Activated CD4-positive, alpha-beta T cell treated with anti-CD3 and anti-CD28 coated beads for 1 hour (primary cell): ENCODE measurements around the gene ADCK2.
A peak's percentile ranks its signal among the peaks of the same experiment; 100 is the strongest.
"Not testable (repeated sequence)": the region's sequence is repeated elsewhere in the genome, so short reads cannot be mapped to it uniquely, and the experiment has no call there.

Source experiments
- DNase-seq: peaks from one replicate; pipeline ENCODE4 v3.0.0-alpha.2; 2020

Gene ADCK2

DNA sequence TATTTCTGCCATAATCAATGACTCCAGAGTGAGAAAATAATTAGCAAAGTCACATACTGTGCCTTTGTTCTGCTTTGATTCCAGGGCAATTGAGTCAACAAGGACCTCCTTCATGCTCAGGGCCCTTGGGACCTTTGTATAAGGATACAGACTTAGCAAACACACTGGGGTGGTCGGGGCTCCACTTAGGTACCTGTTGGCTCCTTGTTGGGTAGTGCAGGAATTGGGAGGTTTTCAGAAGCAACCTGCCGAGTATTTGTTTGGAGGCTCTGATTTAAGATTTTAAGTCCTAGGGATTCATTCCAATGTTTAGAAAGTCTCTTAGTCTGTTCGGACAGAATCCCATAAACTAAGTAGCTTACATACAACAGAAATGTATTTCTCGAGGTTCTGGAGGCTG, 3.0 kb downstream of the ADCK2 start:
- no peak for DNase-seq

DNA sequence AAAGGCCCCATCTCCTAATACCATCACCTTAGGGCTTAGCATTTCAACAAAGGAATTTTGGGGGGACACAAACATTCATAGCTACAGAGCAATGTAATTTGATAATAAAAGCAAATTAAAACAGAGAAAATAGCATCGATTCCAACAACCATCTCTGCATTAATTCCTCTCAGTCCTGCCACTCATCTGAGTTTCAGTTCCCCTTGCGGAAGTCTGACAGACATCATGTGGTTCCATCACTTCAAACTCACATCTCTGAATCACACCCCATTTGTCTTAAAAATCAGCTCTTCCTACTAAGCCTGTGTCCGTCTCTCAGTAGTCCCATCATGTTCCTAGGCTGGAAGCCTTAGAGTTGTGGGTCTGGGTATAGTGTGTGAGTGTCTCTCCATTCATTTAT, 3.6 kb downstream of the ADCK2 start:
- DNase-seq = no peak

DNA sequence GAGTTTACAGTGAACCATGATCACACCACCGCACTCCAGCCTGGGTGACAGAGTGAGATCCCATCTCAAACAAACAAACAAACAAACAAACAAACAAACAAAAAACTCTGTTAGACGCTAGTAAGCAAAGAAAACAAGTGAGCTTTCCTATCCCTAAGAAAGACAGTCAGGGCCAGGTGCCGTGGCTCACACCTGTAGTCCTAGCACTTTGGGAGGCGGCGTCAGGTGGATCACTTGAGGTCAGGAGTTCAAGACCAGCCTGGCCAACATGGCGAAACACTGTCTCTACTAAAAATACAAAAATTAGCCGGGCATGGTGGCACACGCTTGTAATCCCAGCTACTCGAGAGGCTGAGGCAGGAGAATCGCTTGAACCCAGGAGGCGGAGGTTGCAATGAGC, 4.2 kb downstream of the ADCK2 start:
- not testable (repeated sequence) for DNase-seq

DNA sequence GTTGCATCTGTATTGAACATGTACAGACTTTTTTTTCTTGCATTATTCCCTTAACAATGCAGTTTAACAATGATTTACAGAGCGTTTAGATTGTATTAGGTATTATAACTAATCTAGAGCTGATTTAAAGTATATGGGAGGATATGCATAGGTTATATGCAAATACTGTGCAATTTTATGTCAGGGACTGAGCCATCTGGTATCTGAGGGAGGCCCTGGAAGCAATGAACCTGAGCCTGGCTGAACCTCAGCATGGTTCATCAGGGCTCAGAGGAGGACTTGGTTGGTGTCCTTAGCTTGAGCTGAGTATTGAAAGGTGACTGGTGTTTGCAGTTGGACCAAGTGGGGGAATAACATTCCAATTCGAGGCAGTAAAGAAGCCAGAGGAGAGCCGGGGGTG, 4.8 kb downstream of the ADCK2 start:
- DNase-seq = no peak

DNA sequence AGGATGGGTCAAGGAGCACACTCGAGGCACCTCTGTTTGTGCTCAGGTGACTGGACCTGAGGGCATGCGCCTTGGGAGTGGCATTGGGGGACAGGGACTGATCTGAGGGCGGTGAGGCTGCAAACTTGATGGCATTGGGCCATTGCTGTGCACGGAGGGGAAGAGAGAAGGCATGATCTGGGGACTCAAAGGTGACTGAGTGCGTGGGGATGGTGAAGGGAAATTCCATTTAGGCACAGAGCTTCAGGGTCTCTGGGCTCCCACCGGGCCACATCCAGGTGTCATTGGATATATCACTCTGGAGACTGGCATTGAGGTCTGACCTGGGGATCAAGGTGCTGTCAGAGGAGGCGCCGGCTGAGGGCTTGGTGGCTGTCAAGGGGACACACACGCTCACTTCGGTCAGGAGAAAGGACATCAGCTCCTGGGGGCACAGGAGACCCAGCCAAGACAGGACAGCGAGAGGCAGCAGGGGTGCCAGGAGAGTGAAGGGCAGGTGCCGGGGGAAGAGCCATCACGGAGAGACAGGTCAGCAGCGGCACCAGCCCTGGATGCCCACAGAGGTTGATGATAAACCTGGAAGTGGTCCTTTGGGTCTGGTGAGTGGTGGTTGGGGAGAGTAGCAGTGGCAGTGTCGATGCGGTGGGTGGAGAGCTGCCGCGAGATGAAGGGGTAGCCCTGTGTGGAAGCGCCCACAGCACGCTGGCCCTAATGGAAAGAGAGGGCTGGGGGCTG, 5.5 kb downstream of the ADCK2 start:
- DNase-seq = no peak

DNA sequence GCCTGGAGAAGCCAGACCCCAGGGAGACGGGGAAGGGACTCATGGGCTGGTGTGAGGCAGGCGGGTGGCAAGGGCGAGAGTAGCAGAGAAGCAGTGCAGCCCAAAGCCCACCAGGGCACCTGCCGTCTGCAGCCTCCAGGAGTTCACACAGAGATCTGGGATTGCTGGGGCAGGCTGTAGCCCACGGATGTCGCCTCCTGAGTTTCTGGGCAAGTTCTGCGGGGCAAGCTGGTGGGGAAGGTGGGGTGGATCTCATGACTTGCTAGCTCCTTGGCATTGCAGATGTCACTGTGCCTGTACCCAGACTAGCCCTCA, 6.0 kb downstream of the ADCK2 start:
- no peak for DNase-seq

DNA sequence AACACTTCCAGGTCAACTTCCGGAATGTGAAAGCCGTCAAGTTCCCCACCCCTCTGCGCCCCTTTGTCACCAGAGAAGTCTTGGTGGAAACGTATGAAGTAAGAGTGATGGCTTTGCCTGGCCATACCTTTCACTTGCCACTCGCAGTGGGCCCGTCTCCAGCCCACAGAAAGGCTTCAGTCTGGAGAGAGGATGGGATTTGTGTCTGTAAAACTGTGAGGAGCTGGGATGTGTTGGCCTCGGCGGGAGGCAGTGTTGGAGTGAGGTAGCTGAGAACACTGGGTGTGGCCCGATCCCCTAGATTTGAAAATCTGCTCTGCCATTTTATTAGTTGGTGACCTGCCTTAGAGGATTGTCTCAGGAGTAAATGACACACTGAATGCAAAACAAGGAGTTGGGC, 6.4 kb downstream of the ADCK2 start:
- DNase-seq = no peak

DNA sequence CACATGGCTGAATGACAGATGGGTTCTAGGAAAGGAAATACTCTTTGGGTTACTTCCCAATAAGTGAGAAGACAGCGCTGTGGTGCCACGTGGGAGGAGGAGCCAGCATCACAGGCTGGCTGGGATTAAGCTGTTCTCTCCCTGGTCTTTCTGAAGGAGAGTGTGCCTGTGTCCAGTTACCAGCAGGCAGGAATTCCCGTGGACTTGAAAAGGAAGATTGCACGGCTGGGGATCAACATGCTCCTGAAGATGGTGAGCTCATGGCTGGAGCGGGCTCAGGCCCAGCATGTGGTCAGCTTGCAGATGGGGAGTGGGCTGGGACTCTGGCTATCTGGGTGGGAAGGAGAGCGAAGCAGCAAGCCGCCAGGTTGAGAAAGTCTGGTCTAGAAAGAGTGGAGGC, 8.1 kb downstream of the ADCK2 start:
- no peak for DNase-seq

DNA sequence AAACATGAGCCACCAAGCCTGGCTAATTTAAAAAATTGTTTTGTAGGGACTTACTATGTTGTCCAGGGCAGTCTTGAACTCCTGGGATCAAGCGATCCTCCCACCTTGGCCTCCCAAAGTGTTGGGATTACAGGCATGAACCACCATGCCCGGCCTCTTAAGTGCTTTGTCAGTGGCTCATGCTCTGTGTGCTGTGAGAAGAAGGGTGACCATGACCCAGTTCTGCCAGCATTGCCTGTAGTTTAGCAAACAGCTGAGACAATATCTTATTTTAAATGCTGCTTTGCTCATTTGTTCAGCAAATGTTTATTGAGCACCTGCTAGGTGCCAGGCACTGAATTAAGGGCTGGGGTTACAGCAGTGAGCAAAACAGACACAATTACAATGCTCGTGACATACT, 9.0 kb downstream of the ADCK2 start:
- no peak for DNase-seq

DNA sequence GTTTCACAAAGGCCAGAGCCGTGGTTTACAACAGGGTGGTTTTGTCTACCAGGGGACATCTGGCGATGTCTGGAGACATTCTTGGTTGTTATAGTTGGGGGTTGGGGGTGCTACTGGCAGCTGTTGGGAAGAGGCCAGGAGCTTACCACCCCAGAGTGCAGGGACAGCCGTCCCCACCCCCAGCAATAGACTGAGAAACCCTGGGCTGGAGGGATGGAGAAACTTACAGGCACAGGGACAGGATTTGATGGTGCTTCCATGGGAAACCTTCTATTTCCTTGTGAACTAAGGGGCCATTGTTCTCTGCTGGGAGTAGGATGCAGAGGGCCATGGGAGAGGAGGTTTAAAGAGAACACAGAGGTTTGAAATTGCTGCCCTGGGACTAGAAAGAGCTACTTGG, 10.9 kb downstream of the ADCK2 start:
- DNase-seq = no peak

DNA sequence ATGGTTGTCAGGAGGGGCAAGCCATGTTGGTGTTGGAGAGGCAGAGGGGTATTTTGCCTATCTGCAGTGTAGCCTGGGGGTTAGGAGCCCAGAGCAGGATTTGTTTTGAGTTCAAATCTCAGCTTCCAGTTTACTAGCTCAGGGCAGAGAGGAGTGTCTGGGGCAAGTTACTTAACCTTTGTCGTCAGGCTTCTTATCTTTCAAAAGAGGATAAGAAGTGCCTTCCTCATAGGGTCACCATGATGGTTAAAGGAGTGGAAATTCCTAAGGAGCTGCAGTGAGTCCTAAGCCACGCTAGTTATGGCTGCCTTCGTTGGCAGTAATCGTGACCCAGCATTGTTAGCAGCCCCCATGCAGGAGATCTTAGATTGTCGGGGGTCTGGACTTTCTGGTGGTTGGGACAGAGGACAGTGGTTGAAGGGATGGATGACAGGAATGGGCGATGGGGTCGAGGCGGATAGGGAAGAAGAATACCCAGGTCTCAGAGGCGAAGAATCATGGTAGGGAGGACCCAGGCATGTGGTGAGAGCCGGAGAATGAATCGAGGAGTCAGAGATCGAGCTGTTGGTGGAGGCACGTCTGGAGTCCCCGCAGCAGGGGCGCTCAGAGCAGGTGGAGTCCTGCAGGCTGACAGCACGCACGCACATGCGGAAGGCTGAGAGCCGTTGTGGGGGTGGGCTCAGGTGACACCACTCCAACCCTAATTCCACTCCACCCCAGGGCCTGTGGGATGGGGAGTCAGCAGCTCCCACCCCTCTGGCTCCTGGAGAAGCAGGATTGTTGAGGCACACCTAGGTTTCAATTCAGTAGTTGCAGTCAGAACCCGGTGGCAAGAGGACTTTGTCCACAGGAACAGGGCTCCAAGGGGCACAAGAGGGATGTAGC, 11.6 kb downstream of the ADCK2 start:
- no peak for DNase-seq

DNA sequence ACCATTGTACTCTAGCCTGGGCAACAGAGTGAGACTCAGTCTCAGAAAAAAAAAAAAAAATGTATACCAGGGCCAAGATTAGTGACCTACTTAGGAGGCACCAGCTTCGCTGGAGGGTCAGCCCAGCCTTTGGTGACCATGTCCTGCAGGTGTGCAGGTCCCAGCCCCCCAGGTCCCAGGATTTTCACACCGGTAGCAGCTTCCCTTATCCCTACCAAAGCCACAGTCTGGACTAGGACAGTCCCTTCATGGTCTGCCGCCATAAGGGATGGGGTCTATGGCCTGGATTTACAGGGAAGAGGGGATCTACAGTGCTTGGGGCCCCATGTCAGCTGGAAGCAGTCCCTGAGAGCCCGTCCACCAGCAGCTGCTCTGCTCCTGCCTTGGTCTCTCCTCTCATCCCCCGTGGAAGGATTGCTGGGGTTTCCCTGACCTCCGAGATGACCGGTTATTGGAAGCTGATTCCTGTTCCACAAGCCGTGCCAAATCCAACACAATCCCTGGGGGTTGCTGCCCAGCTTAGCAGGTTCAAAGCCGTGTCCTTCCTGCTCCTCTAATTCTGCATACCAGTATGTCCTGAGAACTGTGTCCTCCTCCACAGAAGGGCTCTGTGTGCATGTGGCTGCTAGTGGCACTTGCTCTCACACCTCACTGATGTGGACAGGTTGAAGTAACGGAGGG, 12.8 kb downstream of the ADCK2 start:
- DNase-seq = no peak

DNA sequence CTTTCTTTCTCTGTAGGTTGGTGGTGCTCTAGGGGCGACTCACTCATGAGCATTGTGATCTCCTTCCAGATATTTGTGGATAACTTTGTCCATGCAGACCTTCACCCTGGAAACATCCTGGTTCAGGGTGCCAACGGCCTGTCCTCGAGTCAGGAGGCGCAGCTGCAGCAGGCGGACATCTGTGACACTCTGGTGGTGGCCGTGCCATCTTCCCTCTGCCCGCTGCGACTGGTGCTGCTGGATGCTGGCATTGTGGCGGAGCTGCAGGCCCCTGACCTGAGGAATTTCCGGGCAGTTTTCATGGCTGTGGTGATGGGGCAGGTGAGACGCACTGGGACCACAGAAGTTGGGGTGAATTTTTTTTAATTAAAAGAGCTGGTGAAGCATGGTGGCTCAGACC, 14.2 kb downstream of the ADCK2 start:
- no peak for DNase-seq

DNA sequence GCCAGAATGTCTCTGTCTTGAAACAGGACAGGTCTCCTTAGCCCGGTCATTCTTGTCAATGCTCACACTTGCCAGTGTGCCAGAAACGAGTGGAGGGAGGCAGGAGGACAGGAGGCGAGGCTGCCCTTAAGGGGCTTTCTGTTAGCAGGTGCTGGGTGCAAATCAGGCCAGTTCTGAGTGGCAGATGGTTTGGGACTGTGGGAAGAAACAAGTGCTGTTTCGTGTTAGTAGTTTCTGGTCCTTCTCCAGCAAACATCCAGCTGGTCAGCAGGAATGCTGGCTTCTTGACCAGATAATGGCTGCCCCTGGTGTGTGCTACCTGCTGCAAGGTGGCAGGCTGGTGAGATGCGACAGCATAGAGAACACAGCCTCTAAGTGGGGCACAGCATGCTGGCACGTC, 15.6 kb downstream of the ADCK2 start:
- no peak for DNase-seq

DNA sequence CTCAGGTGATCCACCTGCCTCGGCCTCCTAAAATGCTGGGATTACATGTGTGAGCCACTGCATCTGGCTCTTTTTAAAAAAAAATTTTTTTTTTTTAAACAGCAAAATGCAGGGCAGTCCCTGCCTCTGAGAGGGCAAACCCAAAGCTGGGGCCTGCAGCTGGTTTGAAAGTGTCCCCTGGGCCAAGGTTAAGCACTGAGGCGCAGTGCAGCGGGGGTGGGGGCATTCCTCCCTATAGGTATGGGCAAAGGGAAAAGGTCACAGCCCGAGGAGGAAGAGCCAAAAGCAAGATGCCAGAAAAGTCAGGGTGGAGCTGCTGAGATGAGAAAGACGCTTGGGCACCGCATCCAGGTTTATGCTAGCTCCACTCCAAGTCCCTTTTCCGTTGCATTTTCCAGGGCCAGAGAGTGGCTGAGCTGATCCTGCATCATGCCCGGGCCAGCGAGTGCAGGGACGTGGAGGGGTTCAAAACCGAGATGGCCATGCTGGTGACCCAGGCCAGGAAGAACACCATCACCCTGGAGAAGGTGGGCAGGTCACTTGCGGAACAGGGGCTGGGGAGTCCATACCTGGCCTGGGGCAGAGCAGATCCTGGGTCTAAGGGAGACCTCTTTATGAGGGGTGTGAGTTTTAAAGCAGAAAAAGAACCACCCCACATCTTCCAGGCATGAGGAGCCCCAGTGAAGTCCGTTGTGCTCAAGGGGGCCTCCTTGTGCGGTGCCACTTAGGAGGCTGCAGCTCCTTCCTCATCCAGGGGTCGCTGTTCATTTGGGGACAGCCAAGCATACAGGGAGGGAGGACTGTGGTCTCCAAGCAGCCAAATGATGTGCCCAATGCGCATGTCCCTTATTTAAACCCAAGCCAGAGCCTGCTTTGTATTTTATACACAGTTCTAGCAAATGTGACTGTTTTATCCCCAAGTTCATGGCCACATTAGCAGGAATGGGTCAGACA, 16.7 kb downstream of the ADCK2 start:
- DNase-seq = no peak

DNA sequence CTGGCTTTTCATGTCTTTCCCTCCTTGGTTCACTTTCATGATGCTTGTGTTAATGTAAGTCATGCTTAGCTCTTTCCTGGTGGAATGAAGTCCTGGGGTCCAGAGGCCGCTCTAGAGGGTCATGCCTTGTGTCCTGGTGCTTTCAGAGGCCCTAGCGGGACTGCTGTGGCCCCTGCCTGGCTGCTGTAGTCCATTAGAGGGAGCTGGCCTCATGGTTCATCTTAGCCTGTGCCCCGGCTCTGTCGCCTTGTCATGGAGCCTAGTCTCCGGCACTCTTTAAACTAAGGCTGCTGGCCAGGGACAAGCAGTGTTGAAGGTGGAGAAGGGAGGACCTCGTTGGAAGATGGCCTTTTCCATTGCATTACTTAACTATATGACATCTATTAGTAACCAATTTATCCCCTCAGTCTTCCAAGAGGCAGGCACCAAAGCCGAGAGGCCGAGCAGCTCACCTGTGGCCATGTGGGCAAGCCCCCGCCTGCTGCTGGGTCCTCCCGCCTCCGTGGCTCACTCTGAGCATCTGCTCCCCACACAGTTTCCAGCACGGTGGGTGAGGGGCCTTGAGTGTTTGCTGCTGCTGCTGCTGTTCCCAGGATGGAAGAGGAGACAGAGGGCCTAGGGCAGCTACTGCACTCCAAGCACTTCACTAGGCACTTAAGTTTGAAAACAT, 18.8 kb downstream of the ADCK2 start:
- no peak for DNase-seq

DNA sequence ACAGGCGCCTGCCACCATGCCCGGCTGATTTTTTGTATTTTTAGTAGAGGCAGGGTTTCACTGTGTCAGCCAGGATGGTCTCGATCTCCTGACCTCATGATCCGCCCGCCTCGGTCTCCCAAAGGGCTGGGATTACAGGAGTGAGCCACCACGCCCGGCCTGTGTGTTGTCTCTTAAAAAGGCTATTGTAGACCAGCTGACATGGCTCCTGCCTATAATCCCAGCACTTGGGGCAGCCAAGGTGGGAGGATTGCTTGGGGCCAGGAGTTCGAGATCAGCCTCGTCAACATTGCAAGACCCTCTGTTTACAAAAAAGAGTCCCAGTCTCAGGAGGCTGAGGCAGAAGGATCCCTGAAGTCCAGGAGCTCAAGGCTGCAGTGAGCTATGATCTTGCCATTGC, 21.1 kb downstream of the ADCK2 start:
- DNase-seq = not testable (repeated sequence)

DNA sequence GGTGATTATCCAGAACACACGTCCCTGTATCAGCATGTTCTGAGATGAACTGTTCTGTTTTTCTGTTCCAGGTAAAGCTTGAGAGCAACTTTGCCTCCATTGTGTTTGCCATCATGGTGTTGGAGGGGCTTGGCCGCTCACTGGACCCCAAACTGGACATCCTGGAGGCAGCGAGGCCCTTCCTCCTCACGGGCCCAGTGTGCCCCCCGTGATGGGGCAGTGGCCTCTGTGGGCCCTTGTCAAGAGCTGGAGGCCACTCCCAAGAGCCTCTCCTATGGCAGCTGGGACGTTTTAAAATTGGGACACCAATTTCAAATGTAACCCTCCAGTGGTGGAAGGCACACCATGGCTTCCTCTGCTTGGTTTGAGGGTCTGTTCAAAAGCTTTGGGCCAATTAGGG, 21.8 kb downstream of the ADCK2 start:
- DNase-seq = no peak

DNA sequence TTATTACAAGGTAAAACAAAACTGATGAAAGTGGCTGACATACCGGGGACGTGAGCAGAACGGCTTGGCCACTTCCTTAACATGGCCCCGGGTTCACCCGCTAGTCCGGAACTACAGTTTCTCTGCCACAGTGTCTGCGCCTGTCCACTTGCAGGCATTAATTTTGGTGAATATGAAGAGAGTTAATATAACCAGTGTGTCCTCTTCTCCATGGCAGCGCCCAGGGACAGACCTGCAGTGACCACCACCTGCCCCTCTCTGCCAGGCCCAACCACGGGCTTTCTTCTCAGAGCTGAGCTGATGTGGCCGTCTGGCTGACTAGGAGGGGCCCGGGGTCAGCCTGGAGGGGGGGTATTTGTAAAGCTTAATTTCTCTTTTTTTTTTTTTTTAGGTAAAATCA, 22.6 kb downstream of the ADCK2 start:
- DNase-seq = no peak

DNA sequence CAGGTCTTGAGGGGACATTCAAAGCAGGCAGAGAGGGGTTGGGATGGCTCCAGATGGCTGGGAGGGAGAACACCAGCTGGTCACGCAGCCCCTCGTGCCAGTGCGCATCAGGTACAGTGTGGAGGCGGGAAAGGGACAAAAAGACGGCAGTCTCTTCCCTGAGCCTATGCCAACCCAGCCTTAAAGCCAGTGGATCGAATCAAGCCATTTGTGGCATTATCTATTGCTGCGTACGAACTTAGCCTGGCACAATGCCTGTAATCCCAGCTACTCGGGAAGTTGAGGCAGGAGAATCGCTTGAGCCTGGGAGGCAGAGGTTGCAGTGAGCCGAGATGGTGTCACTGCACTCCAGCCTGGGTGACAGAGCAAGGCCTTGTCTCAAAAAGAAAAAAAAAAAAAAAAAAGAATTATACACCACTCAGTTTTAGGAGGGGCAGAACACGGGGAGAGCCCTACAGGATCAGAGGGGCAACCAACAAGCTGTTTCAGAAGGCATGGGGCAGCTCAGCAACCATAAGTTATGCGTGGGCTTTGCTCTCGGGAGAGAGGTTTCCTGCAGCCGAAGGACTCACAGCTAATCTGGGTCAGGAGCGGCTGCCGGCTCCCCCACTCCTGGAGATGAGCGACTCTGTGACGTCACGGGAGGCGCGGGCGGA, 23.4 kb downstream of the ADCK2 start:
- peak; percentile 89 for DNase-seq

DNA sequence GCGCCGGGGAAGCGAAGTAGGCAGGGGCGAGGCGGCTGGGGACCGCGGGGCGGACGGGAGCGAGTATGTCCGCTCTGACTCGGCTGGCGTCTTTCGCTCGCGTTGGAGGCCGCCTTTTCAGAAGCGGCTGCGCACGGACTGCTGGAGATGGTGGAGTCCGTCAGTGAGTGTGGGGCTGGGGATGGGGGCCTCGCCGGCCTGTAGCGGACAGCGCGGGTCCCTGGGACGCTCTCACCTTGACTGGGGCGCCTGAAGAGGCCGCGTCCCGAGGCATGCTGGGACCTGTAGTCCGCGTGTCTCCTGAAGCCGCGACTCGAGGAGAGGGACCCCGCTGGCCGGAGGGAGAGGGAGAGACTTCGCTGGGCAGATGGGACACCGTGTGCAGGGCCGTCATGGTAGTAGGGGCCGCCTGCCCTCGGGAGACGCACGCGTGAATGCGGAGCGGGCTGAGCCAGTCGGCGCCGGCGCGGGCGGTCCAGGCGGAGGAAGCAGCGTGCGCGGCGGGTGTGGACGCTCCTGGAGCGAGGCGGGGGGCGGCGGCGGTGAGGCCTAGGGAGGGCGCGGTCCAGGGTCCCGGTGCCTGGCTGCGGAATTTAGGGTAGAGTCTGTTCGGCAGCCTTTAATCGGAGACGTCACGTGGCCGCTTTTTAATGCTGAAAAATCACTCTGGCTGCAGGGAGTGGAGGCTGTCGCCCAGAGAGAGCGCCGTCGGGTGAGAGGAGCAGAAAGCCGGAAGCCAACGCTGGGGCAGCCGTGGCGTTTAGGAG, 24.1 kb downstream of the ADCK2 start, which contains the start of gene NDUFB2:
NDUFB2 (plus strand) TSS at position 29 of the 767 bp plus-strand sequence; CDS start at position 66, 37 bp downstream.
- DNase-seq = no peak
